ENCODE data around the gene TXNRD3.

The TXNRD3 gene

DNA sequence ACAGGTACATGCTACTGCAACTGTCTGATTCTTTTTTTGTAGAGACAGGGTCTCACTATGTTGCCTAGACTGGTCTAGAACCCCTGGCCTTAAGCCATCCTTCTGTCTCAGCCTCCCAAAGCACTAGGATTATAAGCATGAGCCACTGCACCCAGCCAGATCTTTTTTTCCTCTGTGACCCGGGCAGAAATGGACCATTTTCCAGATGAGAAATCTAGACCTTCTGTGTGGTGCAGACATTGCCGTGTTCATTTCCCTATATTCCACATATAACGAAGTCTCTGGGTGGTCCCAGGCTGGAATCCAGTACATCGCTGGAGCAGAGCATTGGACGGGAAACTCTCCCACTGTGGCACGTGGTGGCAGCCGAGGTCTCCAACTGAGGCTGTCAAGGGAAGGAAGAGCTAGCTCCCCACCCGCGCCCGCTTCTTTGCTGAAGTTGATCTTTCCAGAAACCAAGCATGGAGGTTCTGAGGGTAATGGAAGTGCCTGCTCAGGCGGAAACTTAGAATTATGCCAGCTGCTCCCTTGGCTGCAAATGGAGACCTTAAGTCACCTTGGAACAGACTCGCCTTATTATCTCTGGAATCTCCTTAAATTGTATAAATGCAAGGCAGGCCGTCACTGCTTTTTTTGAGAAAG lies 23.1 kb upstream of the TXNRD3 start:
- TF ChIP-seq EZH2 (IDR thresholded peaks at IDR 0.05) (no peak), FOXP2 (optimal IDR thresholded peaks at IDR 0.05; ENCODE audit: control extremely low read depth, extremely low read length, insufficient read depth) (no peak), POLR2AphosphoS5 (IDR thresholded peaks at IDR 0.05; ENCODE audit: borderline replicate concordance, low read depth, low read length) (no peak)
- no peak for DNase-seq (ENCODE audit: low read depth, low spot score)
- Histone ChIP-seq H3K9ac (ENCODE audit: insufficient read length) (no peak overlapping the region), H3K9me3 (ENCODE audit: low read depth, low read length) (no peaks in the 10 kb centered on the region), H3K27ac (no peak overlapping the region), H3K36me3 (ENCODE audit: insufficient read depth, low read length) (no peaks in the 10 kb centered on the region), H3K4me3 (no peak overlapping the region)

DNA sequence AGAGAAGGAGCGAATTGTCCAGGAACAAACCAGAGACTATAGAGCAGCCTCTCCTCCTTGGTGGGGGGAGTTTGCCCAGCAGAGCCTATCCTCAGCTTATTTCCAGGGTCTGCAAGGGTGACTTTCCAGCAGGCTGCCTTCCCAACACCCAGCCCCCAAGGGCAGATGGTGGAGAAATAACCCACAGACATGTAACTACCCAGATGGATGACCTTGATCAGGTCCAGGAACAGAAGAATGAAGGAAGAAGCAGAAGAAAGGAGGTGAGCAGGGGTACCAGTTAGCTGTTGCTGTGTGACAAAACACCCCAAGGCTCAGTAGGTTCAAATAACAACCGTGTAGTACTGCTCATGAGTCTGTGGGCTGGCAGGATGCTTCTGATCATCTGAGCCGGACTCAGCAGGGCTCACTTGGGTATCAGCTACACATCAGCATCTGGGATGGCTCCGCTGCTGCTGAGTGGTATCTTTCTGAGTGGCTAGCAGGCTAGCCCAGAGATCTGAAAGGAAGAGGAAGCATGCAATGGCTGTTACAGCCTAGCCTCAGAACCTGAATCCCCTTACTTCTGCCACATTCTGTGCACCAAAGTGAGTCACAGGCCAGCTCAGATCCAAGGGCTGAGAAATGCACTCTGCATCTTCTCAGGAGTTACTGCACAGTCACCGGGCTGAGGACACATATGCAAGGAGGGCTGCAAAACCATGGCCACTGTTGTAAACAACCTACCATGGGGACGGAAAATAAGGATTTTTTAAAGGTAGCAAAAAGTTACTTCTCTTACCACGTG lies 22.2 kb upstream of the TXNRD3 start:
- Histone ChIP-seq H3K36me3 (ENCODE audit: insufficient read depth, low read length) (no peaks in the 10 kb centered on the region), H3K4me3 (no peak overlapping the region), H3K9me3 (ENCODE audit: low read depth, low read length) (no peaks in the 10 kb centered on the region), H3K27ac (no peak overlapping the region), H3K9ac (ENCODE audit: insufficient read length) (no peak overlapping the region)
- DNase-seq (ENCODE audit: low read depth, low spot score), result no peak
- TF ChIP-seq FOXP2 (optimal IDR thresholded peaks at IDR 0.05; ENCODE audit: control extremely low read depth, extremely low read length, insufficient read depth), result no peak
- TF ChIP-seq EZH2 (IDR thresholded peaks at IDR 0.05), result no peak
- TF ChIP-seq POLR2AphosphoS5 (IDR thresholded peaks at IDR 0.05; ENCODE audit: borderline replicate concordance, low read depth, low read length), result no peak

DNA sequence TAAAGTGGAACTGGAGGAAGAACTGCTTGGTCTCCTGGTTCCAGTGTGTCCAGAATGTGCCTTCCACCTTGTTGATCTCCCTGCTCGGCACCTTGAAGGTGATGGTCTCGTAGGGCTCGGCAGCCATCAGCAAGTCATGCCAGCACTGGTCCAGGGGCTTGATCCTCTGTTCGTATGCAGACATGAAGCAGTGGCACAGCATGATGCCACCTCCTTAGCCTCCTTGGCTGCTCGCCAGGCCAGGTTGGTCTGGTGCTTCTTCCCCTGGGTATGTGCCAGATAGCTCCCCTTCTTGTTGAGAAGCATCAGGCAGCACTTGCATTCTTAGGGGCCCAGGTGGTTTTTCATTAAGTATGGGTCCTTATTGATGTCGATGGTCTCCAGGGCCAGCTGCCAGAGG lies 17.8 kb upstream of the TXNRD3 start:
- no peaks in the 10 kb centered on the region for H3K36me3 ChIP-seq (ENCODE audit: insufficient read depth, low read length)
- TF ChIP-seq POLR2AphosphoS5 (IDR thresholded peaks at IDR 0.05; ENCODE audit: borderline replicate concordance, low read depth, low read length) (no peak), EZH2 (IDR thresholded peaks at IDR 0.05) (no peak), FOXP2 (optimal IDR thresholded peaks at IDR 0.05; ENCODE audit: control extremely low read depth, extremely low read length, insufficient read depth) (no peak)
- H3K9ac ChIP-seq (ENCODE audit: insufficient read length), result no peak overlapping the region
- H3K9me3 ChIP-seq (ENCODE audit: low read depth, low read length), result no peaks in the 10 kb centered on the region
- H3K27ac ChIP-seq, result no peak overlapping the region
- no peak for DNase-seq (ENCODE audit: low read depth, low spot score)
- H3K4me3 ChIP-seq, result no peak overlapping the region

DNA sequence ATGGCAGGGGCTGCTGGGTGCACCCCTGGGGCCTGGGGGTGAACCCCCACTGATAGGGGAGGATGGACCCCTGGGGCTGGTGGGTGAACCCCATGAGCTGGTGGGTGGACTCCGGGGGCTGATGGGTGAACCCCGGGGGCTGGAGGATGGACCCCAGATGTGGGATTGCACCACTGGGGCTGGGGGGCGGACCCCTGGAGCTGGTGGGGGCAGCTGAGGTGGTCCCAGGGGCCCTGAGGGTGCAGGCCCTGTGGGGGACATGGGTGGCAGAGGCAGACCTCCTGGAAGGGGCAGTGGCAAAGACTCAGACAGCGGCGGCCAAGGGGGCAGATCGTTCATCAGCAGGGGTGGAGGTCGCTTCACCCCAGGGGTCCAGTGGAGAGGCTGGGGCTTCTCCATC lies 17.4 kb upstream of the TXNRD3 start:
- Histone ChIP-seq H3K4me3 (no peak overlapping the region), H3K9me3 (ENCODE audit: low read depth, low read length) (no peaks in the 10 kb centered on the region), H3K27ac (no peak overlapping the region), H3K9ac (ENCODE audit: insufficient read length) (no peak overlapping the region), H3K36me3 (ENCODE audit: insufficient read depth, low read length) (no peaks in the 10 kb centered on the region)
- TF ChIP-seq FOXP2 (optimal IDR thresholded peaks at IDR 0.05; ENCODE audit: control extremely low read depth, extremely low read length, insufficient read depth), result no peak
- TF ChIP-seq POLR2AphosphoS5 (IDR thresholded peaks at IDR 0.05; ENCODE audit: borderline replicate concordance, low read depth, low read length), result no peak
- no peak for TF ChIP-seq EZH2 (IDR thresholded peaks at IDR 0.05)
- DNase-seq (ENCODE audit: low read depth, low spot score), result no peak

DNA sequence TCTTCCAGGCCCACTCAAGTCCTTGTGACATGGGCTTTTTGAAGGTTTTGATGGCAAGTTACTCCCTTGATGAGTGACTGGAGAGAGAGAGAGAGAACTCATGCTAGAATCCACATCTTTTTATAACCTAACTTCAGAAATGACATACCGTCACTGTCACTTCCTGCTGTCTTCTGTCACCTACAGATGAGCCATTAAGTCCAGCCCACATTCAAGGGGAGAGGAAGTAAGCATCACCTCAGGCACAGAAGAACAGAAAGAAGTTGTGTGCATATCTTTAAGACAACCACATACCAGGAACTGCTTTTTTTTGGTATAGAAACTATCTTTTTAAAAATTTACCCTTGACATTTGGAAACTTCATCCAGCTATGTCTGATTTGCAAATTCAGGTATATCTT lies 16.6 kb upstream of the TXNRD3 start:
- Histone ChIP-seq H3K36me3 (ENCODE audit: insufficient read depth, low read length) (no peaks in the 10 kb centered on the region), H3K4me3 (no peak overlapping the region), H3K27ac (no peak overlapping the region), H3K9ac (ENCODE audit: insufficient read length) (no peak overlapping the region), H3K9me3 (ENCODE audit: low read depth, low read length) (no peaks in the 10 kb centered on the region)
- DNase-seq (ENCODE audit: low read depth, low spot score), result no peak
- no peak for TF ChIP-seq POLR2AphosphoS5 (IDR thresholded peaks at IDR 0.05; ENCODE audit: borderline replicate concordance, low read depth, low read length)
- TF ChIP-seq FOXP2 (optimal IDR thresholded peaks at IDR 0.05; ENCODE audit: control extremely low read depth, extremely low read length, insufficient read depth), result no peak

DNA sequence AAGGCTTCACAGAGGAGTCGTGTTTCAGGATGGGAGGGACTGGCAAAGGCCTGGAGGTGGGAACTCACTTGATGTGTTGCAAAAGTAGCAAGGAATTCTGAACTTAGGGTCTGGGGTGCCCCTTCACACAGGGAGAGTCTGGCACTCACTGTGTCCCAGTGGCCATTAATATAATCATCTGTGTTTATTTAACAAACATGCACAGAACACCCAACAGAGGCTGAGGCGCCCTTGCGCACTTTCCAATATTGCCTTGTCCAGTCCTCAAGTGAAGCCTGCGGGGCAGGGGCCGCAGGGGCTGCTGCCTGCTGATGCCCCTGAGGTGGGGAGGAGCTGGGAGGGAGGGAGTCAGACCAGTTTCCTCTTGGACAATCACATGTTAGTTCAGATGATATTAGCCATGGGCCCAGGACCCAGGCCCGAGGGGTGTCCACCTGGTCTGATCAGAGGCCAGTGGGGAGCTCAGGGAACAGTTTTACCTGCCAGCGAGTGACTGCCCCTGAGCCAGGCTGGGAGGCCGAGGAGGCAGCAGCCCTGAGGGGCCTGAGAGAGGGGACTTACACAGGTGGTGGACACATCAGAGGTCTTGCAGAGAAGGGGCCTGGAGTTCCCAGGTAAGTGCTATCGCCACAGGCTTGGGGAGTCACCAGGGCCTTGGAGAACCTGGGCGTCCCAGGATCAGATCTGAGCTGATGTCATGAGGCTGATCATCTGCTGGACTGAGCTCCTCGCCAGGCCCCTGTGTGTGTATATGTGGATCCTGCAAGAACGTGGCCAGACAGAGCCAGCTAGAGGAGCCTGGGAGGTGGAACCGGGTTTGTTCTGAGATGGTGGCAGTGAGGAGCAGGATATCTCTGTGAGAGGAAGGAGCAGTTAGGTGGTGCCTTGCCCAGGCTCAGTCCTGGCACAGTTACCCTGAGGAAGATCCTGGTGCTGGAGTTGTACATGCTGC lies 13.8 kb upstream of the TXNRD3 start:
- Histone ChIP-seq H3K27ac (no peak overlapping the region), H3K9me3 (ENCODE audit: low read depth, low read length) (no peaks in the 10 kb centered on the region), H3K9ac (ENCODE audit: insufficient read length) (no peak overlapping the region), H3K4me3 (no peak overlapping the region), H3K36me3 (ENCODE audit: insufficient read depth, low read length) (no peaks in the 10 kb centered on the region)
- TF ChIP-seq FOXP2 (optimal IDR thresholded peaks at IDR 0.05; ENCODE audit: control extremely low read depth, extremely low read length, insufficient read depth), result no peak
- no peak for TF ChIP-seq POLR2AphosphoS5 (IDR thresholded peaks at IDR 0.05; ENCODE audit: borderline replicate concordance, low read depth, low read length)
- TF ChIP-seq EZH2 (IDR thresholded peaks at IDR 0.05), result no peak
- DNase-seq (ENCODE audit: low read depth, low spot score), result no peak

DNA sequence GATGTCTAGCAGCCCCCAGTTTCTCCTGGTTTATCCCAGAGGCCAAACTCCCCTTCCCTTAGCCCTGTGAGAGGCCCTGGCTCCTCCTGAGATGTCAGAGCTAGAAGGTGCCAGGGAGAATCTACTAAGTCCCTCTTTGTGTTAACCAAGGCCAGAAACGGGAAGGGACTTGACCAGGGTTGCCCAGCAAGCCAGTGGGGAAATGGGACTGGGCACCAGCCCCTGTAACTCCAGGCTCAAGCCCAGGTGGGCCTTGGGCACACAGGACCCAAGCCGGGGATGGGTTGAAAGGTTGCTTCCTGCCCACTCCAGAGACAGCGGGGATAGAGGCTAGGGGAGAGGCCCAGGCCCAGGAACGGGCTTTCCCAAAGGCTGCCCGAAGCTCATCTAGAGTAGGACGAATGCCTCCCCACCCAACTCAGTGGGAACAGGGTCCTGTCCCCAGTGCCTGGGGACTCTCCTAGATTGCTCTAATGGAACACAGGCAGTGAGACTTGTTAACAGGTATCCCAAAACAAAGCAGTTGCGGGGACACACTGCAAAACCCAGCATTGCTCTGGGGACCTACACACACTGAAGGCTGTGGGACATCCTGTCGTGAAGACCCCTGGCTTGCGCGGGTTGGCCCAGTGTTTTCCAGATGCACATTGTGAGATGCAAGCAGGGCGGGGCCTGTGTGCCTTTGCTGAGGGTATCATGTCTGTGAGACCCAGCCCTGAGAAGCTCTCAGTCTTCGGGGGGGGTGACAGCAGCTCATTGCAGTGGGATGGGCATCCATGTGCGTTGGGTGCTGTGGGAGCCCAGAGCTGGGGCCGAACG lies 12.9 kb upstream of the TXNRD3 start:
- TF ChIP-seq EZH2 (IDR thresholded peaks at IDR 0.05), result no peak
- TF ChIP-seq FOXP2 (optimal IDR thresholded peaks at IDR 0.05; ENCODE audit: control extremely low read depth, extremely low read length, insufficient read depth), result no peak
- no peak for TF ChIP-seq POLR2AphosphoS5 (IDR thresholded peaks at IDR 0.05; ENCODE audit: borderline replicate concordance, low read depth, low read length)
- H3K9ac ChIP-seq (ENCODE audit: insufficient read length), result no peak overlapping the region
- no peak overlapping the region for H3K4me3 ChIP-seq
- DNase-seq (ENCODE audit: low read depth, low spot score), result no peak
- no peaks in the 10 kb centered on the region for H3K36me3 ChIP-seq (ENCODE audit: insufficient read depth, low read length)
- no peaks in the 10 kb centered on the region for H3K9me3 ChIP-seq (ENCODE audit: low read depth, low read length)
- H3K27ac ChIP-seq, result no peak overlapping the region

Measured in SK-N-MC (cell line).